Esophagus muscularis mucosa (tissue), 4 donors: ENCODE results near the gene GSTT4.

Experiments used
- CTCF ChIP-seq, 3 experiments: fragments of 200-600 bp in 2 of 3; fragments of 450-650 bp in 1 of 3; sonication (generic) in 2 of 3; IDR thresholded peaks; one replicate each; pipeline ENCODE4 v1.5.1; 2017 to 2019; ENCODE audit warnings: antibody characterized with exemption in 3 of 3, mild to moderate bottlenecking in 2 of 3, moderate library complexity in 1 of 3
- EP300 ChIP-seq: sonication (generic); formaldehyde crosslinking; IDR thresholded peaks from one replicate; pipeline ENCODE4 v1.6.1; 2017; ENCODE audit warnings: antibody characterized with exemption
- POLR2A ChIP-seq: fragments of 450-650 bp; IDR thresholded peaks from one replicate; pipeline ENCODE4 v1.6.1; 2017; ENCODE audit warnings: antibody characterized with exemption, moderate library complexity, mild to moderate bottlenecking, low read depth
- POLR2AphosphoS5 ChIP-seq, 2 donors: sonication (generic); formaldehyde crosslinking; IDR thresholded peaks; one replicate each; pipeline ENCODE4 v1.6.1; 2017; ENCODE audit warnings: antibody characterized with exemption in 2 of 2

- TF ChIP-seq EP300 (no peak), CTCF (IDR thresholded peaks at IDR 0.05) (no peak), POLR2AphosphoS5 (IDR thresholded peaks at IDR 0.05) (no peak), POLR2A (no peak)
Measured at GRCh38 chr22:24049211-24049610, 44.0 kb upstream of the GSTT4 start.
